Stimulated activated CD8-positive, alpha-beta memory T cell treated with anti-CD3 and anti-CD28 coated beads, Interleukin-12 subunit alpha, Interleukin-12 subunit beta, amount 100 ng/mL, for 4 hours (primary cell): Measurements from ENCODE around the gene HRK.

Experiments
- DNase-seq: peaks from one replicate; pipeline ENCODE4 v3.0.0-alpha.2; 2020; ENCODE audit warnings: low read depth

HRK gene

GRCh38 chr12:116897476-116897875 is 16.2 kb upstream of the HRK start:
- DNase-seq, result no peak

DNA sequence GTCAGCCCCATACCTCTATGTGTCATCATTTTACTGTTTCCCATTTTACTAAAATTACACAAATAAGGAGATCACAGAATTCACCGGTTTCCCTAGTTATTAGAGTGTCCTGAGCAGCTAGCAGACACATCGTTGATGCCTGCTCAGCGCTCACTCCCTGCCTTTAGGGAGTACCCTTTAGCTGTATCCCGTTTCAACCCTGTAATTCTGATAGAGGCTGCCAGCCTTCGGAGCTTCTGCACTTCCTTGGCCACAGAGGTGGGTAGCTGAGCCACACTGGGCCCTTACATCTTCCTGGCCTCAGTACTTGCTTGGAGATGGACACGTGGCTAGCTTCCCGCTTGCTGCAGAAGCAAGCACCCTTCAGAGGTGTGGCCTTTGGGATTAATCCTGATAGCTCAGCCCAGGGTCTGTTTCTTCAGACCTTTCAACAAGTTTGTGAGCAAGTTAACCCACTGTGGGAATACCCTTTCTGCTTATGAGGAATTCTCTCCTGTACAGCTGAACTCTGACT is 15.2 kb upstream of the HRK start:
- no peak for DNase-seq

GRCh38 chr12:116894913-116895312 is 13.7 kb upstream of the HRK start:
- no peak for DNase-seq

DNA sequence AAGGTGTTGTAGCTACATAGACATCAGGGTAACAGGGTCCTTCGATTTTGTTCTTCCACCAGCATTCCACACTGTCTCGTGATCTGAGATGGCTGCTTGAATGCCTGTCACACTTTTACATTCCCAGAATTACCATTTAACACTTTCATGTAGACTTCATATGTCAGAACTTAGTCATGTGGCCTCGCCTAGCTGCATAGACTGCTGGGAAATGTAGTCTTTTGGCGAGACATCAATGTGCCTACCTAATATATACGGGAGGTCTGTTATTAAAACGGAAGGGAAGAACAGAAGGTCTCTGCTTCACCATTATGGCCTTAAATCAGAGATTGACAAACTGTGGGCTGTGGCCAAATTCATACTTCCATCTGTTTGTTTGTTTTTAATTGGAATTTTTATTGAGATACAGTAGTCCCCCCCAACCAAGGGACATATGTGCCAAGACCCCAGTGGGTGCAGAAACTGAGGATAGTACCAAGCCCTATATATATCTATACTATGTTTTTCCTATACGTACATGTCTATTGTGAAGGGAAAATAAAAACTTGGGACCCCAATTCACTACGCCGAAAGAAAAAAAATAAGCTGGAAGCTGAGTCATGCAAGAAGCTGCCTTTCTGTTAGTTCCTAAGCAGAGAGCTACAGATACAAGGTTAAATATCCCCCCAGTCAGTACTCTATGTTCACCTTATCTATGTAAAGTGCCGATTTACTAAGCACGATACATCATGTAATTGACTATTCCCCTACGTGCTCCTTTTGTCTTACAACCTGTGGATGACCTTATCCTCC is 11.3 kb upstream of the HRK start:
- DNase-seq, result no peak

- DNase-seq, result no peak
These were observed 9.8 kb upstream of the HRK start for GRCh38 chr12:116891019-116891418.

GRCh38 chr12:116890330-116890729 is 9.1 kb upstream of the HRK start:
- DNase-seq, result no peak

DNA sequence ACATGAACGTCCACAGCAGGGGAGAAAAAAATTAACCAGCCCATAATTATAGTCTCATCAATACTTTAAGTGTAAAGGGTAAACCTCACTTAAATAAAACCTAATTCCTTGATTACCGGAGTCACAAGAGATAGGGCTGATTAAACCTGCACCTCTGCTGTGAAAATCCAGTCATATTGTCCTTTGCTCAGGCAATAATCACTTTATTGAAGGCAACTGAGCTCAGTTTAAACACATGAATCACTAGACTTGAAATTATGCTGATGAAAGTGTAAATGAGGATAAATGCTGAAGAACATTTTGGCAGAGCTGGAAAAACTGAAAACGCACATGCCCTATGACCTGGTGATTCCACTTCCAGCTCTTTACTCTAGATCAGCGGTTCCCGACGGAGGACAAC is 6.7 kb upstream of the HRK start:
- no peak for DNase-seq

GRCh38 chr12:116887244-116887643 is 6.0 kb upstream of the HRK start:
- no peak for DNase-seq

- no peak for DNase-seq
These were observed 4.2 kb upstream of the HRK start for GRCh38 chr12:116885491-116885890.

DNA sequence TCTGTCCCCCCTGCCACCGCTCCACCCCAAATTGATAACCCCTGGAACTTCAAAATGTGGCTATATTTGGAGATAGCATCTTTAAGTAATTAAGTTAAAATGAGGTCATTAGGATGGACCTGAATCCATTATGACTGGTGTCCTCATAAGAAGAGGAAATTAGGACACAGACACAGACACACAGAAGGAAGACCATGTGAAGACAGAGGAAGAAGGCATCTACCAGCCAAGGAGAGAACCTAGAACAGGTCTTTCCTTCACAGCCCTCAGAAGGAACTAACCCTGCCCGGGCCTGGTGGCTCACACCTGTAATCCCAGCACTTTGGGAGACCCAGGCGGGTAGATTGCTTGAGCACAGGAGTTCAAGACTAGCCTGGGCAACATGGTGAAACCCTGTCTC is 3.6 kb upstream of the HRK start:
- DNase-seq, result no peak

DNA sequence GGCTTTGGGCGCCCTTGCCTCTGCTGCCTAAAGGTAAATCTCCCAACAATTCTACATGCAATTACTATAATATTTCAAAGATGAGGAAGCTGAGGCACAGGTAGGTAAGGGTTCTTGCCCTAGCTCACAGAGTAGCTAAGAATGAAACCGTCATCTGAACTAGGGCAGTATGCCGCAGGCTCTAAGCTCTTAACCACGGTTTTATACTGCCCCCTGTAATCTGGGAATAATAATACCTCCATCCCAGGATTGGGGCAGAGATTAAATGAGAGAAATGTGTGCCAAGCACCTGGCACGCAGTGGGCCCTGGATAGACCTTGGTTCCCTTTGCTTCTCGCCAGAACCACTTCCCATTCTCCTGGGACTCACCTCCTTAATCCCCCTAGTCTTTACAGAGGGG is 1.5 kb upstream of the HRK start:
- no peak for DNase-seq

GRCh38 chr12:116881877-116882507 is 751 bp upstream of the HRK start:
- no peak for DNase-seq

GRCh38 chr12:116880817-116881324 is 370 bp downstream of the HRK start:
- DNase-seq, result no peak

- no peak for DNase-seq
These were observed 926 bp downstream of the HRK start for GRCh38 chr12:116880213-116880816.

DNA sequence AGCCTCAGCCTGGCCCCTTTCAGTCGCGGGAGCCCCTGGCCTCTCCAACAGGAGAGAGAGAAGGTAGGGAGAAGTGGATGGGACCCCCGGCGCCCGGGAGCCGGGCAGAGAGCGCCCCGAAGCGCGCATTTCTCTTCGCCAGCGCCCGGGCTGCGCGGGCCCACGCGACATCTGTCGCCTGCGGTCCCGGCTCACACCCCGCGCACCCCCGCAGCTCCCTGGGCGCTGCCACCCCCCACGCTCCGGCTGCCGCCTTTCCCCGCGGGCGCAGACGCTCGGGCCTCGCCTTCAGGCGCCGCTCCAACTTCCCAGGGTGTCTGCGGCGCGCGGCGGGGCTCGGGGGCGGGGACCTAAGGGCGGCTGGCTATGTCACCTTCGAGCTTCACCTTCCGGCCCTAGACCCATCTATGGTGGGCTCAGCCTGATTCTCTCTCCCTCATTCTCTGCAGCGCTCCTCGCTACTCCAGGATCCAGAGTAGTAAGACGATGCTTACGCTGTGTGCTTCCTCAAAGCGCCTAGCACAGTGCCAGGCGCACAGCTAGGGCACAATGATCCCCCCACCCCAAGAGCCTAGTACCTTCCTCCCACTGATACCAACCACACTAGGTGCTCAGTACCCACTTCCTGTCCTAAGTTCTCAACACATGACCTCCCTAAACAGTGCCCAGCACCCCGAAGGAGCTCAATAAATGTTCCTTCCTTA is 1.6 kb downstream of the HRK start:
- no peak for DNase-seq

GRCh38 chr12:116878567-116879508 is 2.4 kb downstream of the HRK start:
- DNase-seq, result no peak

DNA sequence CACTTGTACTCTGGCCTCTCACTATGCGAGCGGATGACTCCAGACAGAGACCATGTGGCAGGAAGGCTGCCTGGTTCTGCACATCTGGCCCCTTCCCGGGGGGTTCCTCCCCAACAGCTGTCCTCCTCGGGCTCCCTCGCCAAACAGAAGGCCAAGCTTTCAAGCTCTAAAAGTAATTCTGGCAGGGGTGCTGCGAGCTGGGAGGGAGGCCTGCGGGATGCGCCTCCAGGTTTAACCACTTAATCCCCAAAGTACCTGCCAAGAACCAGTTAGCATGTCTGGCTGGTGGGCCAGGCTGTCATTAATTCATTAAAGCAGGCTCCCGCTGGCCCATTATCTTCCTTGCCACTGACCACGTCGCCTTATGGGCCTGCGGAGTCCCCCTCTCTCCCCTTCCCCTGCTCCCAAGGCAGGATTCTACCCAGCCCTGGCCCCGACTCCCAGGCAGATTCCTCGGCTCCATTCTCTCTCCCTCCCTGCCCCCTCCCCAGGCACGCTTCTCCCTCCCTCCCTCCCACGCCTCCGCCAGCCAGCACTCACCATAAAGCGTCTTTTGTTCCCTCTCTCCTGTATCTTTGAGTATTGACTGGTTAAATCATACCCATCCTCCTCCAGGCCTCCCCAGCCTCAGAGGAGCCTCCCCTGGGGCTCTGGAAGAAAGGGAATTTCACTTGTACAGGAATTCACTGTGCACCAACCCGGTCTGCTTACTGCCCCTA is 4.9 kb downstream of the HRK start:
- DNase-seq, result no peak

- DNase-seq, result no peak
These were observed 6.8 kb downstream of the HRK start for GRCh38 chr12:116874324-116874995.

- no peak for DNase-seq
These were observed 10.9 kb downstream of the HRK start for GRCh38 chr12:116870306-116870705.

GRCh38 chr12:116867523-116867922 is 13.7 kb downstream of the HRK start:
- no peak for DNase-seq
